Activated CD4-positive, CD25-positive, alpha-beta regulatory T cell treated with anti-CD3 and anti-CD28 coated beads, Interleukin-2, amount 50 U/mL, for 16 hours (primary cell): ENCODE measurements around the gene ALDH4A1.
A peak's percentile ranks its signal among the peaks of the same experiment; 100 is the strongest.
"Not testable (repeated sequence)": the region's sequence is repeated elsewhere in the genome, so short reads cannot be mapped to it uniquely, and the experiment has no call there.

Experiments used
- DNase-seq: peaks from one replicate; pipeline ENCODE4 v3.0.0-alpha.2; 2020; ENCODE audit warnings: low read depth, low spot score

ALDH4A1 gene

DNA sequence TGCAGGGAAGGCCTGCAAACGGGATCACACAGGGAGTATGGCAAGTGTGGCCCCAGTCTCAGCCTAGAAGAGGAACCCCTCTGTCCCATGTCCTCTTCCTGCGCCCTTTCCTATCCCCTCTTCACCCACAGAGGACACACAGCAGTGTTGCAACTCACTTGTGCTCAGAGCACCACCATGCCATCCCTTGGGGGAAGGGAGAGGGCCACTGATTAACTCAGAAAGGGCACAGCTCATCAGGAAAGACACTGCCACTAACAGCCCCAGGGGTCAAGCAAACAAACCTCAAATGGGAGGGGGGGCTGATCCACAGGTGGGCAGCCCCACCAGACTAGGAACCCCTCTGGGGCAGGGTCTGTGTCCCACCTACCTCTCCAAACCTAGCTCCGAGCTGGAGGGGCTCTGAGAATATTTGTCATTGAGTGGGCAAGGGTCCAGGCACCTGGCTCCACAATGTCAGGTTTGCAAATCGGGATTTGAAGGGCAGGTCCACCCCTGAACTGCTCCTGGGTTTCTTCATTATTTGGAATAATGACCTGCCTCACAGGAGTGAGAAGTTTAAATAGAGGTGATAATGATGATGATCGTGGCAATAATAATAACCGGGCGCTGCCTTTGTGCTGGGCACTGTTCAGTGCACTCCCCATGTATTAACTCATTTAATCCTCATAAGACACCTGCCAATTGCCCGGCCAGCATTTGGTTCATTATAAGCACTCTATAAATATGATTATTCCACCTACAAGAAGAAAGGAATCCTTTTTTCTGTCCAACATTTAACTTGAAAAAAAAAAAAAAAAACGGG lies 1.0 kb downstream of the ALDH4A1 start:
- no peak for DNase-seq

DNA sequence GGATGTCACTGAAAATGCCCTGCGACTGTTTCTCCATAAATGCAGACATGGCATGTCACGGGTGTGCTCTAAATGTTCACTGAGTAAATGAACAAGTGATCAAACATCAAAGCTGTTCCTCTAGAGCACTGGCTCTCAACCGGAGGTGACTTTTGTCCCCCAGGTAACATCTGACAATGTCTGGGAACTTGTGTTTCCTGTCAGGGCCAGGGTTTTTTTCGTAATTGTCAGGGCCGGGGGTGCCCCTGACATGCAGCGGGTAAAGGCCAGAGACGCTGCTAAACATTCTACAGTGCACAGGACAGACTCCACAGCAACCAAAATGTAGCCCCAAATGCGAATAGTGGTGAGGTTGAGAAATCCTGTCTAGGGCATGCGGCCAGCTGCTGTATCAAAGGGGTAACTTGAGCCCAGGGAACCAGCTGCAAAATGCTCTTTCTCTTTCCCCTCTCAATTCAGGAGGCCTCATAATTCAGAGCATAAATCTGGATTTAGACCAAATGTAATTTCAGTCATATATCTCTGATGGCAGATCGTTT lies 2.0 kb downstream of the ALDH4A1 start:
- DNase-seq = no peak

DNA sequence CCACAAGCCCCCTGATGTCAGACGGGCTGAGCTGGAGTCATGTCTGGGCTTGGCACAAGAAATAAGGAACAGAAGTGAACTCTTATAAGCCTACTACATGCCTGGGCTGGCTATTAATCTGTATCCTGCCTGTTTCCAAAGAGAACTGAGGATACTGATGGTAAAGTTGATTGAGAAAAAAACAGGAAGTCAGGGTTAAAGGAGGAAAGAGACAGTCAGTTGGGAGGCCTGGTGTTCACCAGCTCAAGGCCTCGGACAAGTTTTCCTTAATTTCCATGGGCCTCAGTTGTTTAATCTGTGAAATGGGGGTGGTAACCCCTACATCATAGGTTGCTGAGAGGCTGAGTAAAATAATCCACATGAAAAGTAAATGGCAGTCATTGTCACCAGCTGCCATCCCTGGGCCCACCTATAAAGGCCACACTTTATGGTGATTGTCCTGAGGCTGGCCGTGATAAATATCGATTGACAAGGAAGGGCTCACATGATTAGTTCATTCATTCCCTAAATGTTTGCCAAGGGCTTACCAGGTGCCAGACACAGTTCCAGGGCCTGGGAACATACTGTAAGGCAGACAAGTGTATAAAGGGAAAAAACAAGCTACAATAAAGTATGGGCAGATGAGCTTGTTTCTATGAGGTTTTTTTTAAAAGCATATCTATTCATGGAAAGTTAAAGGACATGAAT lies 2.8 kb downstream of the ALDH4A1 start:
- DNase-seq = no peak

DNA sequence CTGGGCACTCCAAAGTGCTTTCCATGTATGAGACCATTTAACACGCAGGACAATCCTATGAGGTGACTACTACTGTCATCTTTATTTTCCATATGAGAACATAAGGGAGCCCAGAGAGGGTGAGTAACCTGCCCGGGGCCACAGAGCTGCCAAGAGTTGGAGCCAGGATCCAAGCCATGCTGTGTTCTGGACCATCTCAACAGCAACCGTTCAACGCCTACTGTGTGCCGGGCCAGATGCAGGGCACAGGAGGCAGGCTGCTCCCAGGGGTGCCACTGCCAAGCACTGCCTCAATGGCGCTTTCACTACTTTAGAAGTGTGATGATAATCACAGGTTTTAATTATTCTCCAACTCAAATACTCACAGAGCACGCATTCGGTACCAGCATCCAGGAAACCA lies 3.8 kb downstream of the ALDH4A1 start:
- no peak for DNase-seq

DNA sequence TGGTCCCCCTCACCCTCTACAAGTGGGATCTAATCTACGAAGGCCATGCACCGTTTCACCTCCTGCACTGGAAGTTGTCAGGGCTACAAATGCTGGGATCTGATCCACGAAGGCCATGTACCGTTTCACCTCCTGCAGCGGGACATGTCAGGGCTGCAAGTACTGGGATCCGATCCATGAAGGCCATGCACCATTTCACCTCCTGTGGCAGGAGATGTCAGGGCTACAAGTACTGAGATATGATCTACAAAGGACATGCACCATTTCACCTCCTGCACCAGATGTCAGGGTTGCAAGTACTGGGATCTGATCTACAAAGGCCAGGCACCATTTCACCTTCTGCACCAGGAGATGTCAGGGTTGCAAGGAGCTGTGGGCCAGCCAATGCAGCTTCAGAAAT lies 7.0 kb downstream of the ALDH4A1 start:
- DNase-seq = no peak

DNA sequence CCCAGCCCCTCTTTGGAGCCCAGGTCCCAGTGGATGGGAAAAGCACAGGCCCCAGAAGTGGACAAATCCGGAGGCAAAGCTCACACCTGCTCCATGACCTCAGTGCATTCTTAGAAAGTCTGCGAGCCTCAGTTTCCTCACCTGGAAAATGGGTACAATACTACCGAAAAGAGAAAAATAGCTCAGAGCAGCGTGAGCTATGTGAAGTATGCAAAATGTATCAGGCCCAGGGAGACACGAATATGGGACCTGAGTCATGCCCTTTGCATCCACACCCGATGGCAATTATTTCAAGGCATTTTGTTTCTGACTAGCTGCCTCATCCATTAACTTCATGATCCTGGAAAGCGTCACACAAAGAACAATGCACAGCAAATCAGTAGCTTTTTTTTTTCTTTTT lies 9.2 kb downstream of the ALDH4A1 start:
- no peak for DNase-seq

DNA sequence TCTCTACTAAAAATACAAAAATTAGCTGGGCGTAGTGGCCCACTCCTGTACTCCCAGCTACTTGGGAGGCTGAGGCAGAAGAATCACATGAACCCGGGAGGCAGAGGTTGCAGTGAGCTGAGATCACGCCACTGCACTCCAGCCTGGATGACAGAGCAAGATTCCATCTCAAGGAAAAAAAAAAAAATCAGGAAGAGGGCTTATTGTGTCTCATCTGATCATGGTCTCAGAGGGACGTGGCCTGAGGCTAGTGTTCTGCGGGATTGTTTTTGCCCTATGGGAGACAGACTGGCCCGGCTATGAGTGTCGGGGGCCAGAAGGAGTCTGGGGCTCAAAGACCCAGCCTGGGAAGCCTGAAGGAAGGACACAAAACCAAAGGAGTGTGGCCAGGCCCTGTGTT lies 10.5 kb downstream of the ALDH4A1 start:
- DNase-seq = not testable (repeated sequence)

DNA sequence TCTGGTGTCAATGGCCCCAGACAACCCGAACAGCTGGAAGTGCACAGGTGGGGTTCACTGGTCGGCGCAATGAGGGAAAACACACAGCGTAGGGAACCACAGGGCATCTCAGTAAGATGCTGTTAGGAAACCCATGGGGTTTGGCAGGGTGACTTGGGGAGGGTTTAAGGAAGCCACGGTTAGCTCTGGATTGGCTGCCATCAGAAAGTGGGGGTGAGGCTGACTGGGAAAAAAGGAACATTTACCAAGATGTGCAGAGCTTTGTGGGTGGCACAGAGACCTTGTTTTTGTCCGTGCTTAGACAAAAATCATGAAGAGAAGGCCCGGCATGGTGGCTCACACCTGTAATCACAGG lies 11.0 kb downstream of the ALDH4A1 start:
- DNase-seq = no peak

DNA sequence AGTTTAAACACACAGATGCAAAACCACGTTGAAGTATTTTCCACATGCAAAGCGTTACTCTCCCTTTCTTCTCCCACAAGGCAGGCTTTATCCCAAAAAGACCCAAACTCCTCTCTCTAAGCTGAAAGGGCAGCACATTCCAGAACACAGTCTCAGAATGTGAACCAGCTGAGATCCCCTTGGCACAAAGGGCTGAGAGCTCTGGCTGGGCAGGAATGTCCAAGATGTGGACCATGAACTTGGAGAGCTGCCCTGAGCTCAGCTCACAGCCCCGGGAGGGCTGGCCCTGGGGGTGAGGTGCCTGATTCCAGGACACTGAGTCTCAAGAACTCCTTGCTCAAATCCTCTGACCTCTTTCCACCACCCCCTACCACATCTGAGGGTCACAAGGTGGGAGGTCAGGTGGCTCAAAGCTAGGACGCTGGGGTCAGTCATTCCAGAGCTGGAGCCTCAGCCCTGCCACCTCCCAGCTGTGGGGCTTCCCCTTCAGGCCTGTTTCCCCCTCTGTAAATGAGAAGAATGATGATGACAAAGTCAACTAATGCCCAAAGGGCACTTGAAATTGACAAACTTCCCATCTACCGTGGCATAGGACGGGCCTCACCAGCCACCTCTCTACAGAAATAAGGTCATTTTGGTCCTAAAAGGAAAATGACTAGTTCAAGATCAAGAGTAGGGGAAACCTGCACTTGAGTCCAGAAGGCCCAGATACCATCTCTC lies 11.5 kb downstream of the ALDH4A1 start:
- DNase-seq = no peak

DNA sequence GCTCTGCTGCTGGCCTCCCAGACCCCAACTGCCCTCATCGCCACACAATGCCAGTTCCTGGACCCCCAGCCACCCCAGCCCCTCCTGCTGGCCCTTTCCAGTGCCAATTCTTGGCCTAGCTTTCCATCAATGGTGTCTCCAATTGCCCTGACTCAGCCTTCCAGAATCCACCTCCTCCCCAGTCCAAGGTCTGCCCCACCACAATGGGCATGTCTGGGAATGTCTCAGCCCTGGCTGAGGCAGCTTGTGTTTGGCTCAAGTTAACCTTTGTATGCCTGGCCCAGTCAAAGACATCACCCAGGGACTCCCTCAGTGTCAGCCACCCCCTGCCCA lies 16.4 kb downstream of the ALDH4A1 start:
- DNase-seq = no peak

DNA sequence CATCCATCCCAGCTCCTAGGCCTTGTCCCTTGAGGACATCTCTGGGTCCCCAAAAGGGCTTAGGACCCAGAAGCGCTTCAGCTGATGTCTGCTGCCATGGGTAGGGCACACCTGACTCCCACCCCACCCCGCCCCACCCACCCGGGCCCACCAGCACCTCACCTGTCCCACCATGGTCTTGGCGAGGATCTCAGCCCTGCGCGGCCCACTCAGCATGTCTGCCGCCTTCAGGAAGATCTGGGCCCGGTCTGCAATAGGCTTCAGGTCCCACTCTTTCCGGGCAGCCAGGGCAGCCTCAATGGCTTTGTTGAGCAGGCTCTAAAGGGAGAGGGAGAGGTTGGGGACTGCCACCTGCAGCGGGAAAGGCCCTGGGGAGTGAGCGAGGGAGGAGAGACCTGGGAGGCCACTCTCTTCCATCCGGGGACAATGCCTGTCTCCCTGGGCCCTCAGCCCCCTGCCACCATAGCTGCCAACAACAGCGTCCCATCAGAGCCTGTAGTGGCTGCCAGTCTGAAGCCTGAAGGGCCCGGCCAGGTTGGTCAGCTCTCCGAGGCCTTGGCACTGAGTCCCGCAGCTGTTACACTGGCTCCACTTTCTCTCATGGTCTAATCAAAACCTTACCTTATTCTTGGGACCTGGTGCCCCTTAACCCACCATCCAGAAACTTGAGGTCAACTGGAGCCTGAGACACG lies 16.9 kb downstream of the ALDH4A1 start:
- no peak for DNase-seq

DNA sequence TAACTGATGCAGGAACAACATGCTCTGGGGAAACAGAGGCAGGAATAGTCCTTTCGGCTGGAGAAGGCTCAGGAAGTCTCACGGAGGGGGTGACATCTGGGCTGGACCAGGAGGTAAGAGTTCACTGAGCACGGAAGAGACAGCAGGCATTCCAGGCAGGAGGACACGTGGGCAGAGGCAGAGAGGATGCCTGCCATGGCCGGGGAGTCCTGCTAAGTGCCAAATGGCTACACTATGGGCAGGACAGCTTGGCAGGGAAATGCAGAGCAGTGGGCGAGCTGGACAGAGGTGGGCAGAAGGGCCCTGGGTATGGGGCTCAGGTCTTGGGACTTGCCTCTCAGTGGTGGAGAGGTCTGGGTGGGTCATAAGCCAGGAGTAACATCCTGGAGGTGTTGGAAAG lies 17.6 kb downstream of the ALDH4A1 start:
- no peak for DNase-seq

DNA sequence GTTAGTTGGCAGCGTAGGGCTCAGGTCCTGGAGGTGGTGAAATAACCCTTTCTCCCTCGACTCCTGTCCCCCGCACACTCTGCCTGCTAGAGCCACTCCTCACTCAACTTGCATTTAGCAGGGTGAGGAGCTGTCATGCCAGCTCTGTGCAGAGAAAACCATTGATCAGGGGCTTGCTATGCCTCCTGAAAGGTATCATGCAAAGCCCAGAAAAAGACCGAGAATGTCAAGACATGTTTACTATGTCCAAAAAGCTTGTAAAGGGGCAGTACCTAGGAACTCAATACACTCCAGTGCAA lies 18.0 kb downstream of the ALDH4A1 start:
- DNase-seq = no peak

DNA sequence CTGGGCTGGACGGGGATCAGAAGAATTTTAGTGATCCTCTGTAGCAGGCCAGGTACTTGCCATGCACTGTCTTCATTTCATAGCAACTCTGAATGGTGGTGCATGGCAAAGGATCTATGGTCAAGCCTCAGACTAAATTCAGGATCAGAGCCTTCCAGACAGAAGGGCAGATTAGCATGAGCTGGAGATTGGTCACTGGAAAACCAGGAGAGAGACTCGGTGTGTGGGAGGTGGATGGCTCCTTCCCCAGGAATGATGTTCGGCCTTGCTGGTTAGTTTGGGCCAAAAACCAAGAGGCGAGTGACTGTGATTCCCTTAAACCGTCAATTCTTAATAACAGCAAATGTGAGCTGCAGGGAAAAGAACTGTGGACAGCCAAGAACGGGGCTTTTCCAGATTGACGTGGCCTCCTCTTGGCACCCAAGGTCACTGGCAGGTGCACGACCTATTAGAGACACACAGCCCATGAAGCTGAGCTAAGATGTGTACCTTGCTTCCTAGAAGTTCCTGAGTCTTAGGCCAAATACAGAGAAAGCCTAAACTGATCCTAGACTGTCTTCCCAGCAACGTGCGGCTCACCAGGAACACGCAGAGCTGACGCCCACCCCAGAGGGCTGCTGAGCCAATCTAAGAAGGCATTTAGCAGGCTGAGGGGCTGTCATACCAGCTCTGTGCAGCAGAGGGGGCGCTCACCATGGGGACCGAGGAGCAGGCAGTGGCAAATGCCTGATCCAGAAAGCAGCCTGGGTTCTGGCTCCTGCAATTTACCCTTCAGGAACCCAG lies 18.5 kb downstream of the ALDH4A1 start:
- peak; percentile 47 for DNase-seq

DNA sequence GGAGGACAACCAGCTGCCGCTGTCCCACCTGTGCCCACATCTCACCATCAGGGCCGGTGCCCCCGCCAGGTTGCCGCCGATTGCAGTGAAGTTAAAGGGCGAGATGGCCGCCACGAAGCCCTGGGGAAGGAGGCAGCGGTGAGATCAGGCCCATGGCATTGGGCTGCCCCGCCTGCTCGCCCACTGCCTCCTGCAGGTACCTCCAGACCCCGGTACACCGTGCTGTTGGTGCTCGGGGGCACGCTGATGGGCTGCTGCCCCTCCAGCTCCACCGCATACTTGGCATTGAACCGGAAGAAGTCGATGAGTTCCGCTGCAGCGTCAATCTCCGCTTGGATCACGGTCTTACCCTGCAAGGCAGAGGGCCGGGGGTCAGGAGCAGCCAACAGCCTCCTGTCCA lies 19.3 kb downstream of the ALDH4A1 start:
- no peak for DNase-seq

DNA sequence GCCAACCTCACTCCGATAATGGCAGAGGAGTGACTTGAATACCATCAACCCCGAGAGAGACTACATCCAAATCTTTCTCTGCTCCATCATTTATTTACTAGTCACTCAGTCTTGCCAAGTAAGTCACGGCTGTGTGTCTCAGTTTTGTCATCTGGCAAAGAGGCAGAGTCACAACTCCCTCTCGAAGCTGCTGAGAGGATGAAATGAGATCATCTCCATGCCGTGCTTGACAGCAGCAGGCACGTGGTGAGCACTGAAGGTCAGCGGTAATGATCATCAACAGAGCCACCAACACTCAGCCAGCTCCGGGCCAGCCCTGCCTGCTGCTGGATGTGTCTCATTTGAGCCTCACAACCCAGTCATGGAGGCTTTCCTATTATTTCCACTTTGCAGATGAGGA lies 19.9 kb downstream of the ALDH4A1 start:
- no peak for DNase-seq

DNA sequence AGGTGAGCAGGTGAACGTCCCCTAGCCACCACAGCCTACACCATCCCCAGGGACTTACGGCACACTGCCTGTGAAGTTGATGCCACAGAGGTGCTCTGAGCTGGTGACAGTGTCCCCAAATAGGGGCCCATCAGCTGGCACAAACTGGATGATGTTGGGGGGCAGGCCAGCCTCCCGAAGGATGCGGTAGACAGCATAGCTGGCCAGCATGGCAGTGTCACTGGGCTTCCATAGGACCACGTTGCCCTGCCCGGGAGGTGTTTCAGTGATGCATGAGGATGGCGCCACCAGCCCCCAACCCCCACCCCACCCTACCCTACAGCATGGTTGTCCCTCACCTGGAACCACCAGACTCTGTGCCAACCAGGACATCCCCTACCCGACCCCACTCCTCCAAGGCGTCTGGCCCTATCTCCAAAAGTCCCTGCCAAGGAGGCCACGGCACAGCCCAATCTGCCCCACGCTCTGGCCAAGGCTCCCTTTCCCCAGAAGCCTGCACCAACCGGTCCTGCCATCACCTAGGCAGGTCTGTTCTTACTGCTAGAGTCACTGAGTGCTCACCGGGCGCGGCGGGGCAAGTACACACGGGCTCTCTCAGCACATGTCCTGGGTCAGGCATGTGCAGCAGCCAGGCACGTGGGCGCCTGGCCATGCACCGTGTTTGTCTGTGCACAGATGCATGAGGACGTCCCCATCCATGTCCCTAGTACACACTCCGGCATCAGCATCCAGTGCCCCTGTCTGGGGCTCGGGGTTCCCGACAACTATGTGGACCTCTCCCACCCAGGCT lies 20.5 kb downstream of the ALDH4A1 start:
- no peak for DNase-seq

DNA sequence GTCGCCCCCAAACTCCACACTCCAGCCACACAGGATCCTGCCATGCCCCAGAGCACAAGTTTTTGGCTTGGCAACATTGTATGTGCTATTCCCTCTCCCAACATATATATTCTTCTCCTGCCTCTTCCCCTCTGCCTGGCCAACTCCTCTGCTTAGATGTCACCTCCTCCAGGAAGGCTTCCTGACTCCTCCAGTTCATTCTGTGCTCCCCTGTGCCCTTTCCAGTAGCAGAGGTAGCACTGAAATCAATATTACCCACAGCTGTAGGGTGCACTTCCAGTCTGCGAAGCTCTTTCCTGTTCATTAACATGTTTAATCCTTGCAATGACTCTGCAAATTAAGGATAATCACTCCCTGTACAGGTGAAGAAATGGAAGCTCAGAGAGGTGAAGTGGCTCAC lies 21.2 kb downstream of the ALDH4A1 start:
- no peak for DNase-seq

DNA sequence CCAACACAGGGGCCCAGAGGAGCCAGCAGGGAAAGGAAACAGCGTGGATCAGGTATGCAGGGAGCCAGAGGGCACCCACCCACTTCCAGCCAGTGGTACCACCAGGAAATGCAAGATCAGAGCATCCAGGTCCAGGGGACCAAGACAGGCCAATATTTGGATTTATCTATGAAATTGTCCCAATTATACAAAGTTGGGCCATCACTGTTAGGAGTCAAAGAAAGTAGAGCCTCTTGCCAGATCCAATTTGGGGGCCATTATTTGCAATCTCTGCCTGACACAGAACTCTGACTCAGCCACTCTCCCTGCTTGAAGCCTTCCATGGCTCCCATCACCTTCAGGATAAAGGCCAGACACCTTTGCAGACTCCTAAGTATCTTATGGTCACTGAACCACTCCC lies 21.8 kb downstream of the ALDH4A1 start:
- DNase-seq = no peak

DNA sequence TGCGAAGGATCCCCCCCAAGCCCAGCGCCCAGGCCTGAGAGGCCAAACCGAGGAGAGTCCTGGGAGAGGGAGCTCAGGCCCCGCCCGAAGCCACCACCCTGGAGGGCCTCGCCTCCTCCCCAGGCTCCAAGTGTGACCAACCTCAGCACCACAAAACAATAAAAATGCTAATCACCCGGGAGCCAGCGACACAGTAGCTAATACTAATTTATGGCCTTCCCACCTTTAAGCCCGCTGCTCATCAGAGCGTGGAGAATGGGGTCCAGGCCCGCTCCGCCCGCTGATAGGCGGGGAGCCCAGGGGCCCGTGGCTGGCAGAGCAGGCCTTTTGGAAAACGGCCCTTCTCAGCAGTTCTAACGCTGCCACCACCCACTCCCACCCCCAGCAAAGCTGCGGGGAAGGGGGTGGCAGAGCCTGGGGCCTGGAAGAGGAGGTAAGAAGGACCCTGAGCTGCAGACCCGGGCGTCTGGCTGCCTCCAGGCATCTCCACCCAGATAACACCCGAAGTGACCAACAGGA lies 22.5 kb downstream of the ALDH4A1 start:
- DNase-seq = no peak
